ENCODE data around the gene ARL5A. TPM values are rescaled to one million over a fixed set of nuclear protein-coding genes. Genes with fewer than 3 reads are reported as not detected.

Gene ARL5A
- total RNA-seq, 1 donor: 47.8 TPM

DNA sequence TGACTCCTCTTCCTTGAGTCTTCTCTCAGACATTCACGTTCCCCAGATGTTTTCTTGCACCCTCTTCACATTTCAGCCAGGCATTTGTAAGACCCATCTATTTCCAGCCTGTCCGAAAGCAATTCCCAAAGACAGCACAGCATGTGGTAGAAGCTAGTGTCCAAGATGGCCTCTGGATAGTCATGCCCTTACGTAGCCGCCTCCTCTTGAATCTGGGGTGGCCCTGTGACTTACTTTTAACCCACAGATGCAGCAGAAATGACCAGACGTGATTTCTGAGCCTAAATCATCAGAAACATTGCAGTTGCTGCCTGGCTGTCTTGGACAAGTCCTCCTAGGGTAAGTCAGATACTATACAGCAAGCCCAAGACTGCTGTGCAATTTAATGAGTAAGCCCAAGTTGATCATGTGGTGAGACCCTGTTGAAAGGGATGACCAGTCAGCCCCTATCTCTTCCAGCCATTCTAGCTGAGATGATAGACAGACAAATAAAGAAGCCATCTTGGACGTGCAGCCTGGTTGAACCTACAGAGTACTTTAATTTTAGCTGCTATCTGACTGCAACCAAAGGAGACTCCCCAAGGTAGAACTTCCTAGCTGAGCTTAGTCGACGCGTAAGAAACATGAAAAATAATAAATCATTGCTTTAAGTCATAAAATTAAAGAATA lies 12.3 kb downstream of the ARL5A start:
- H3K36me3 ChIP-seq (ENCODE audit: insufficient read depth, low read length): peaks cover 4% of the 10 kb centered on the region
- H3K4me2 ChIP-seq (ENCODE audit: insufficient read depth, low read length): no peak overlapping the region
- TF ChIP-seq, protein P1, sequence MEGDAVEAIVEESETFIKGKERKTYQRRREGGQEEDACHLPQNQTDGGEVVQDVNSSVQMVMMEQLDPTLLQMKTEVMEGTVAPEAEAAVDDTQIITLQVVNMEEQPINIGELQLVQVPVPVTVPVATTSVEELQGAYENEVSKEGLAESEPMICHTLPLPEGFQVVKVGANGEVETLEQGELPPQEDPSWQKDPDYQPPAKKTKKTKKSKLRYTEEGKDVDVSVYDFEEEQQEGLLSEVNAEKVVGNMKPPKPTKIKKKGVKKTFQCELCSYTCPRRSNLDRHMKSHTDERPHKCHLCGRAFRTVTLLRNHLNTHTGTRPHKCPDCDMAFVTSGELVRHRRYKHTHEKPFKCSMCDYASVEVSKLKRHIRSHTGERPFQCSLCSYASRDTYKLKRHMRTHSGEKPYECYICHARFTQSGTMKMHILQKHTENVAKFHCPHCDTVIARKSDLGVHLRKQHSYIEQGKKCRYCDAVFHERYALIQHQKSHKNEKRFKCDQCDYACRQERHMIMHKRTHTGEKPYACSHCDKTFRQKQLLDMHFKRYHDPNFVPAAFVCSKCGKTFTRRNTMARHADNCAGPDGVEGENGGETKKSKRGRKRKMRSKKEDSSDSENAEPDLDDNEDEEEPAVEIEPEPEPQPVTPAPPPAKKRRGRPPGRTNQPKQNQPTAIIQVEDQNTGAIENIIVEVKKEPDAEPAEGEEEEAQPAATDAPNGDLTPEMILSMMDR (IDR thresholded peaks at IDR 0.05; ENCODE audit: extremely low read depth, low read depth, low read length): no peak
- peaks cover 56% of the 10 kb centered on the region for H3K79me2 ChIP-seq (ENCODE audit: insufficient read depth, low read length)
- H4K20me1 ChIP-seq (ENCODE audit: insufficient read depth, low read length): peaks cover 27% of the 10 kb centered on the region
- no peak overlapping the region for H3K4me3 ChIP-seq (ENCODE audit: insufficient read depth, low read length)
- no peak overlapping the region for H2AFZ ChIP-seq (ENCODE audit: low read length)
- DNase-seq (ENCODE audit: insufficient read length, low spot score, missing footprints): no peak
- no peaks in the 10 kb centered on the region for H3K9me3 ChIP-seq (ENCODE audit: low read depth, low read length)
- H3K4me1 ChIP-seq (ENCODE audit: insufficient read depth, low read length): no peaks in the 10 kb centered on the region
- H3K27ac ChIP-seq (ENCODE audit: low read depth, low read length): no peak overlapping the region
- H3K27me3 ChIP-seq (ENCODE audit: insufficient read depth, low read length): no peaks in the 10 kb centered on the region

DNA sequence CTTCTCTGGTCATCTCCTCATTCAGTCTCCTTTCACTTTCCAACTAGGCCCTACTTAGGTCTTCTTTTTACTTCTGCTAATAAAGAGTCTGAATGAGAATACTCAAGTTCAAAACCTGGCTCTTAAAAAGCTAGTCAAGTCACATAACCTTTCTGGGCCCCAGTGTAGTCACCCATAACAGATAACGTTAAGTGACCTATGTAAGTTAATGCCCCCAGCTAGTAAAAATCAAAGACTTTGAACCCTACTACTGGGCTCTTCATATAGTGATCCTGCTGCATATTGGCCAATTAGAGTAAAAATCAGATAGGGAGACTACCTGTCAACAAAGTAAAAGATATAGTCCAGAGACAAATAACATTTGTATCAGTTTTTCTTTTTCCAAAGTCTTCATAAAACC lies 17.7 kb downstream of the ARL5A start:
- peaks cover 4% of the 10 kb centered on the region for H3K4me1 ChIP-seq (ENCODE audit: insufficient read depth, low read length)
- no peaks in the 10 kb centered on the region for H3K9me3 ChIP-seq (ENCODE audit: low read depth, low read length)
- TF ChIP-seq, protein P1 (IDR thresholded peaks at IDR 0.05; ENCODE audit: extremely low read depth, low read depth, low read length): no peak
- H4K20me1 ChIP-seq (ENCODE audit: insufficient read depth, low read length): no peaks in the 10 kb centered on the region
- no peak for DNase-seq (ENCODE audit: insufficient read length, low spot score, missing footprints)
- H2AFZ ChIP-seq (ENCODE audit: low read length): no peak overlapping the region
- H3K79me2 ChIP-seq (ENCODE audit: insufficient read depth, low read length): peaks cover 4% of the 10 kb centered on the region
- H3K36me3 ChIP-seq (ENCODE audit: insufficient read depth, low read length): peaks cover 17% of the 10 kb centered on the region
- no peak overlapping the region for H3K4me3 ChIP-seq (ENCODE audit: insufficient read depth, low read length)
- H3K27me3 ChIP-seq (ENCODE audit: insufficient read depth, low read length): no peaks in the 10 kb centered on the region
- H3K4me2 ChIP-seq (ENCODE audit: insufficient read depth, low read length): no peak overlapping the region
- no peak overlapping the region for H3K27ac ChIP-seq (ENCODE audit: low read depth, low read length)

DNA sequence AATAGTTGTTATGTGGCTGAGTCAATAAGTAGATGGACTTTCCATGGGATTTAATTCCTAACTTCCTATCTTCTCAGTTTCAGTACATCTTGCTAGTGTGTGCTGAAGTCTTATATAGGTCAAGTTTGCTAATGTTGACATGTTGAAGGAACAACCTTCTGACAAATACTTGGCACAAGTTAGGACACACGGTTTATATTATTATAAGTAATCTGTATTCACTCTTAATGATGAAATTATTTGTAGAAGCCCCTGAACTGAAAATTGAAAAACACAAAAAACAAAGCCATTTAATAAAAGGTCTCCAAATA lies 19.2 kb downstream of the ARL5A start:
- Histone ChIP-seq H3K36me3 (ENCODE audit: insufficient read depth, low read length) (peaks cover 18% of the 10 kb centered on the region), H3K79me2 (ENCODE audit: insufficient read depth, low read length) (no peaks in the 10 kb centered on the region), H3K4me3 (ENCODE audit: insufficient read depth, low read length) (no peak overlapping the region), H3K9me3 (ENCODE audit: low read depth, low read length) (no peaks in the 10 kb centered on the region), H3K4me1 (ENCODE audit: insufficient read depth, low read length) (peaks cover 4% of the 10 kb centered on the region), H2AFZ (ENCODE audit: low read length) (no peak overlapping the region), H3K27ac (ENCODE audit: low read depth, low read length) (no peak overlapping the region), H3K4me2 (ENCODE audit: insufficient read depth, low read length) (no peak overlapping the region), H4K20me1 (ENCODE audit: insufficient read depth, low read length) (no peaks in the 10 kb centered on the region), H3K27me3 (ENCODE audit: insufficient read depth, low read length) (no peaks in the 10 kb centered on the region)
- no peak for DNase-seq (ENCODE audit: insufficient read length, low spot score, missing footprints)
- TF ChIP-seq, protein P1 (IDR thresholded peaks at IDR 0.05; ENCODE audit: extremely low read depth, low read depth, low read length): no peak

DNA sequence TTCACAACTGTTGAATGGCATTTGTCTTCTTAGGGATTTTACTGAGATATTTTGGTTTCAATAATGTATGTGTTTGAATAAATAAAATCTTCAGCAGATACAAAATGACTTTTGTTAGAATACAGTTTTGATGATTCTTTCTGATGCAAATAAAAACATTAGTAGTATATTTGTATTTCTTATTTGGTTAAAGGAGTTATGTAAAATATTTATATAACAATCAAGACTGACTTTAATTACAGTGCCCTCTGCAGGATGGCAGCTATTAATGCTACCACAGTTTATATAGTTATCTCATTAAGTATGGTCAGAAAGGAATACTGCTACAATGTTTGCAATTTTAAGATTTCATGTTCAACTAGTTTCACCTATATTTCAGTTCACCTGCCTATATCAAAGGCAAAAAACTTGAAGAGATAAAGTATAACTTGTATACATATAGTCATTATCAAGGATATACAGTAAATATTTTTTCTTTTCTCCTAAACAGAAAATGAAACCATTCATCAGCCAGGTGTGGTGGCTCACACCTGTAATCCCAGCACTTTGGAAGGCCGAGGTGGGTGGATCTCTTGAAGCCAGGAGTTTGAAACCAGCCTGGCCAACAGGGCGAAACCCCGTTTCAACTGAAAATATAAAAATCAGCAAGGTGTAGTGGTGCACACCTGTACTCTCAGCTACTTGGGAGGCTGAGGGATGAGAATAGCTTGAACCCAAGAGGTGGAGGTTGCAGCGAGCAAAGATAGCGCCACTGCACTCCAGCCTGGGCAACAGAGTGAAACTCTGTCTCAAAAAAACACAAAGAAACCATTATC lies 19.8 kb downstream of the ARL5A start:
- Histone ChIP-seq H3K4me3 (ENCODE audit: insufficient read depth, low read length) (no peak overlapping the region), H3K36me3 (ENCODE audit: insufficient read depth, low read length) (peaks cover 18% of the 10 kb centered on the region), H4K20me1 (ENCODE audit: insufficient read depth, low read length) (no peaks in the 10 kb centered on the region), H3K79me2 (ENCODE audit: insufficient read depth, low read length) (no peaks in the 10 kb centered on the region), H3K9me3 (ENCODE audit: low read depth, low read length) (no peaks in the 10 kb centered on the region), H3K4me2 (ENCODE audit: insufficient read depth, low read length) (no peak overlapping the region), H3K27me3 (ENCODE audit: insufficient read depth, low read length) (no peaks in the 10 kb centered on the region), H3K27ac (ENCODE audit: low read depth, low read length) (no peak overlapping the region), H3K4me1 (ENCODE audit: insufficient read depth, low read length) (peaks cover 4% of the 10 kb centered on the region), H2AFZ (ENCODE audit: low read length) (no peak overlapping the region)
- TF ChIP-seq, protein P1 (IDR thresholded peaks at IDR 0.05; ENCODE audit: extremely low read depth, low read depth, low read length): peak; percentile 67
- peak; percentile 34 for DNase-seq (ENCODE audit: insufficient read length, low spot score, missing footprints)

Measured in osteoblast (primary cell).